HG02623 (cell line): ENCODE data around the gene UBE2K.
"Not testable (repeated sequence)": the region's sequence is repeated elsewhere in the genome, so short reads cannot be mapped to it uniquely, and the experiment has no call there.

ENCODE experiments used
- ATAC-seq: cut with Tn5 transposase; IDR thresholded peaks from one replicate; pipeline ENCODE4 v1.9.1; 2021; ENCODE audit warnings: moderate library complexity; ENCODE audit not compliant: unreplicated experiment

UBE2K gene

GRCh38 chr4:39697740-39698423 lies at the start of gene UBE2K:
Gene UBE2K (plus strand): TSS chr4:39698136. CDS start chr4:39698328, 192 bp downstream.
- ATAC-seq, result peak; percentile 86

GRCh38 chr4:39648213-39648612 lies 49.7 kb upstream of the UBE2K start:
- ATAC-seq, result no peak

DNA sequence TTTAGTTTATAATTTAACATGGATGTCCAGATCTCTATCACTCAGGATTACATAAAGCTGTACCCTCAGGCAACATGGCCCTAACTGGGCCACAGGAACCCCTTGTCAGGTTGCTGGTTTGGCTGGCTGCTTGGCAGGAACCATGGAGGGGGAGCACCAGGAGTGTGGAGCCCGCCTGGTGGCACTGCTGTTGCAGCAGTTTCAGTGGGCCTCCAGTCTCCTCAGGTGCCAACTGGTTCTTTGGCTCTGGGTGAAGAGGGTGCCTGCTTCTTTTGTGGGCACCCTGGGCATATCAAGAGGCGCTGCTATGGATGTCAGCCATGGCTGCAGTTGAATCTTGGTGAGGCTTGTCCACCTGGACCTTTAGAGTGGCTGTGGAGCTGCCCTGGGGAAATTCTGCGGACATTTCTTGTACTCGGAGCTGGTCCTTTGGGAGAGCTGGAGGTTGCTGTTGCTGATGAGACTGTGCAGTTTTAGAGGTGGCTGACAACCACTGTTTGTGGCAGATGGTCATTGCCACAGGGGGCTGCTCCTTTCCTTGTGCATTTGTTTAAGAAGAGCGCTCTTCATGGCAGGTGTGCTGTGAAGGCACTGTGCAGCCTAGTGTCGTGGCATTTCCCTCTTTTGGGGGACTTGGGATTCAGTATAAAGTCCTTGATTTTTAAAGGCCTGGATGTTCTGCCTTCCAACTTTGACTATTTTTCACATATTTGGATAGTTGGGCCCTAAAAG lies 48.9 kb upstream of the UBE2K start:
- no peak for ATAC-seq

DNA sequence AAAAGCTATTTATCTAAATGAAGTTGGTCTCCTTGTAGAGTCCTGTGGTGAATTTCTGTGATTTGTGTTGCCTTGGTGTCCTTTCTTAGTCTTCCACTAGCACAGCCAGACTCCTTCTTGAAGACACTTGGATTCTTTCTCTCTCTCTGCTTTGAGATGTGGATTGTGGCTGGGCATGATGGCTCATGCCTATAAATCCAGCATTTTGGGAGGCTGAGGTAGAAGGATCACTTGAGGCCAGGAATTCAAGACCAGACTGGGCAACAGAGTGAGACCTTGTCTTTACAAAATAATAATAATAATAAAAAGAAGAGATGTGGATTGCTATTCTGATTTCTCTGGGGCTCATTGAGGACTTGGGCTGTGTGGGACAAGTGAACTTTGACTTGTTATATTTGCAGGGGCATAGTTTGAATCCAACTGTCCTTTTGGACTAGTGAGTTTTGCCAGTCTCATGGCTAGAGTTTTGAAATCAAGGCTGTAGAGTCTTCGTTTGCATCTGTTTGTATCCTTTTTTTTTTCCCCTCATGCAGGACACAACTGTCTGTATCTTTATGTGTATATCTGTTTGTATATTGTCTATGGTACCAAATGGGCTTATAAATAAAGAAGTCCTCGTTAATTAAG lies 48.2 kb upstream of the UBE2K start:
- ATAC-seq, result no peak

GRCh38 chr4:39651586-39651985 lies 46.4 kb upstream of the UBE2K start:
- ATAC-seq, result not testable (repeated sequence)

GRCh38 chr4:39655211-39655610 lies 42.7 kb upstream of the UBE2K start:
- ATAC-seq, result no peak

GRCh38 chr4:39655876-39656275 lies 42.1 kb upstream of the UBE2K start:
- ATAC-seq, result no peak

- not testable (repeated sequence) for ATAC-seq
Observed at GRCh38 chr4:39656638-39657037, 41.3 kb upstream of the UBE2K start.

DNA sequence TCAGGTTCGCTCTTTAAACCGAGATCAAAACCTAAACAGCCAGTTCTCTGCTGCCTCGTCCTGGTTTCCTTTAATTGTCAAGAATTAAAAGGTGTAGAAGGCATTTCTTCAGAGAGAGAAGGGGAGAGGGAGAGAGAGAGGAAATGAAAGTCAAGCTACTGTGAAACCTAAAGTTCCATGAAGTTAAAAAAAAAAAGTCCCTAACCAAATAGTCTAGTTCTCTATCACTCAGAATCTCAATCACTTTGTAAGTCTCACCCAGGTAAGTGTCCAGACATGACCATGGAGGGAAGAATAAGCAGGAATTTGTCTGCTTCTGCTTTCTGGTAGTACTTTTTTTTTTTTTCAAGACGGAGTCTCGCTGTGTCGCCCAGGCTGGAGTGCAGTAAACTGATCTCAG lies 40.5 kb upstream of the UBE2K start:
- ATAC-seq, result peak; percentile 68

DNA sequence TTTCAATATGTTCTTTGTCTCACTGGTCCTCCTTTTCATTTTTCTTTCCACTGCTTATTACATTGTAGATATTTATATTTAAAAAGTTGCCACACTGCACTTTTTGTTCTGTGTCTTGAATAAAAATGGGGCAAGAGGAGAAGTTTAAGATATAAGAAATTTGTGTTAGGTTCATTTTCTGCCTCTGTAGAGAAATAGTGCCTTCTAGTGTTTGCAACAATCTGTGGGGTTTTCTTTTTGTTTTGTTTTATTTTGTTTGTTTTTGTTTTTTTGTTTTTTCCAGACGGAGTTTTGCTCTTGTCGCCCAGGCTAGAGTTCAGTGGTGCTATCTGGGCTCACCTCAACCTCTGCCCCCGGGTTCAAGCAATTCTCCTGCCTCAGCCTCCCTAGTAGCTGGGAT lies 39.2 kb upstream of the UBE2K start:
- ATAC-seq, result no peak

DNA sequence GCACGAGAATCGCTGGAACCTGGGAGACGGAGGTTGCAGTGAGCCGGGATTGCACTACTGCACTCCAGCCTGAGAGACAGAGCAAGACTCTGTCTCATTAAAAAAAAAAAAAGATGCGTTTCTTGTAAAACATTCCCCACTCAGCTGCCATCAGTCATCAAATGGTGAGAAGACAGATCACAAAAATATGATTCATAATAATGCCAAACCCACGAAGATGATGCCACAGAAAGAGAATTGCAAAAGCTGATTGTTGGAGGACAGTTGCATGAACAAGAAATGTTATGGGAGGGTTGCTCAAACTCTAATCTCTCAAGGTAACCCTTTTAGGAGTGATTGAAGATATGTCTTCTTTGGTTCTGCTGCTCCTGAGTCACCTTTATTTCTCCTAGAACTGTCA lies 37.9 kb upstream of the UBE2K start:
- ATAC-seq, result no peak

DNA sequence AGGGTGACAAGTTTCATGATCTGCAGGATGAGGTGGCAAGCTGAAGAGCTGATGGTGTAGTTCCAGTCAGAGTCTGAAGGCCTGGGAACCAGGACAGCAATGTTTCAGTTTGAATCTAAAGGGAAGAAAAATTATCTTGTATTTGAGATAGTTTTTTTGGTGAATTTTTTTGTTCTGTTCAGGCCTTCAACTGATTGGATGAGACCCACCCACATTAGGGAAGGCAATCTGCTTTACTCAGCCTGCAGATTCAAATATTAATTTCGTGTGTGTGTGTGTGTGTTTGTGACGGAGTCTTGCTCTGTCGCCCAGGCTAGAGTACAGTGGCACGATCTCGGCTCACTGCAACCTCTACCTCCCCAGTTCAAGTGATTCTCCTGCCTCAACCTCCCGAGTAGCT lies 37.2 kb upstream of the UBE2K start:
- no peak for ATAC-seq

- ATAC-seq, result no peak
Observed at GRCh38 chr4:39662683-39663082, 35.3 kb upstream of the UBE2K start.

DNA sequence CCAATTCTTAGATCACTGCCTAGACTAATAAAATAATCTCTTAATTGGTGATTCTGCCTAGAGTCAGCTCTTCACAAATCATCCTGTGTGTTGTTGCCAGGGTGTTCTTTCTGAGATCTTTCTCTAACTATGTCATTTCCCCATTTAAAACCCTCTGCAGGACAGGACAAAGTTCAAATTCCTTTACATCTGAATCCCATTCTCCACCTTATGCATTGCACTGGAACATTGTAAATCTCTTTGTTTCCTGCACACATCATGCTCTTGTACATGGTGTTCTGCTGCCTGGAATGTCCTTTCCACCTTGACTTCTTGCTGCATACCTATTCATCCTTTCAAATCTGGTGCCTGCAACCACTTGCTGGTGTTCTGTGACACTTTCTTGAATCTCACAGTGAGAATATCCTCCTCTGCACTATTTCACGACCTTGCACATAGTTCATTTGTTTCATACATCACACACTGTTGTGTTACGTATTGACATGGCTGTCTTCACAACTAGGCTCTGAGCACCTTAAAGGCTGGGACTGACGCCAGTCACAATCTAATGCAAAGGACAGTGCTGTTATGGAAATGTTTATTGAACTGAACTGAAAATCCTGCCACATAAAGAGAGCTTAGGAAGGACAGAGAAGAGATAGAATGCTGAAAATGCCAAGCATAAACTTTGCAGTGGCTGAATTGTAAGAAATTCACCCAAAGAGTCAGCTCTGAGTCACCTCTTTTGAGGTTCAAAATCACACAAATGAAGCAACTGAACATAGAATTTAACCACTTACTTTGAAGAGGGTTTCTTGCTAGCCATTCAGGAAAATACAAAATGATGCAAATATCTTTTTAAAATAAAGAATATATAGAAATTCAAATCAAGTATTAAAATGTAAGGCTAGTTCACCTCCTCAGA lies 32.9 kb upstream of the UBE2K start:
- no peak for ATAC-seq

- ATAC-seq, result no peak
Observed at GRCh38 chr4:39667706-39668105, 30.2 kb upstream of the UBE2K start.

DNA sequence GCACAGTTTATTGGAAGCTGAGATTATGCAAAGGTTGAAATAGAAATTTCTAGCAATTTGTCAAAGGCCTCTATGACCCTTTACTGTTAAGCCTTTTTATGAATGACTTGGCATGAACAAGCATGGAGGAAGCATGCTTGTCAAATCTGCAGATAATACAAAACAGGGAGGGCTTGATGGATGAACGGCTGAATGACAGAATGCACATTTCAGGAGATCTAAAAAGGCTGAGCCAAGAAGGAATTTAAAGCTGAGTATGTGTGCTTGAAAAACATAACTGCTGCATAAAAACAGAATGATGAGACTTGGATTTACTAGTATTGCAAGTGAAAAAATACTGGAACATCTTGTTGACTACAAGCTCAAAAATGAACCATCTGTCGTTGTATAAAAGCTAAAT lies 29.0 kb upstream of the UBE2K start:
- ATAC-seq, result no peak

DNA sequence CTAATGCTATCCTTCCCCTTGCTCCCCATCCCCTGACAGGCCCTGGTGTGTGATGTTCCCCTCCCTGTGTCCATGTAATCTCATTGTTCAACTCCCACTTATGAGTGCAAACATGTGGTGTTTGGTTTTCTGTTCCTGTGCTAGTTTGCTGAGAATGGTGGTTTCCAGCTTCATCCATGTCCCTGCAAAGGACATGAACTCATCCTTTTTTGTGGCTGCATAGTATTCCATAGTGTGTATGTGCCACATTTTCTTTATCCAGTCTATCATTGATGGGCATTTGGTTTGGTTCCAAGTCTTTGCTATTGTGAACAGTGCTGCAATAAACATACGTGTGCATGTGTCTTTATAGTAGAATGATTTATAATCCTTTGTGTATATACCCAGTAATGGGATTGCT lies 27.6 kb upstream of the UBE2K start:
- not testable (repeated sequence) for ATAC-seq

GRCh38 chr4:39675681-39676080 lies 22.3 kb upstream of the UBE2K start:
- ATAC-seq, result not testable (repeated sequence)

DNA sequence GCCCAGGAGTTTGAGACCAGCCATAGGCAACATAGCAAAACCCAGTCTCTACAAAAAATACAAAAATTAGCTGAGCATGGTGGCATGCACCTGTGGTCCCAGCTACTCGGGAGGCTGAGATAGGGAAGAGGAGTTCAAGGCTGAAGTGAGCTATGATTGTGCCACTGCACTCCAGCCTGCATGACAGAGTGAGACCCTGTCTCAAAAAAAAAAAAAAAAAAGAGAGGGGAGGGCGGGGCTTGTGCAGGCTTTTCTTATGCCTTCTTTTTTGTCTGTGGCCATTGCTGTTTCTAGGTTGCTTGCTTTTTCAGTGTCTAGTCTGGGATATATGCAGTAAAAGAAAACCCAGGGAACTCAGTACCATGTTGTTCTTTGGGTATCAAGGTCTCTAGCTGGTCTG lies 16.9 kb upstream of the UBE2K start:
- ATAC-seq, result not testable (repeated sequence)

DNA sequence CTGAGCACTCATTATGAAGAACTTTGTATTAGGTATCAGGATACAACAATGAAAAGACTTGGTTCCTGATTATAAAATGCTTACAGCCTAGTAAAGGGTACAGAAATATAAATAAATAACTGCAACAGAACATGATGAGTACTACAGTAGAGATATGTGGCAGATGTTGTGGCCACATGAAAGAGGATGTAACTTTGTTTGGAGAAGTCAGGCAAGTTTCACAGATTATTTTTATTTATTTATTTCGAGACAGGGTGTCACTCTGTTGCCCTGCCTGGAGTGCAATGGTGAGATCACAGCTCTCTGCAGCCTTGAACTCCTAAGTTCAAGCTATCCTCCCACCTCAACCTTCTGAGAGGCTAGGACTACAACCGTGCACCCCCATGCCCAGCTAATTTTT lies 15.8 kb upstream of the UBE2K start:
- ATAC-seq, result peak; percentile 62

GRCh38 chr4:39685990-39686389 lies 11.9 kb upstream of the UBE2K start:
- ATAC-seq, result no peak
